HUES6 (cell line): ENCODE measurements around the gene TUBA3D.
"Not testable (repeated sequence)": the region's sequence is repeated elsewhere in the genome, so short reads cannot be mapped to it uniquely, and the experiment has no call there.

ENCODE experiments used
- H3K27ac ChIP-seq: 2 replicates; pipeline ENCODE4 v1.7.0; 2013; ENCODE audit warnings: low read depth, mild to moderate bottlenecking, low read length, inconsistent platforms
- H3K27me3 ChIP-seq: 2 replicates; pipeline ENCODE4 v1.6.1; 2013; ENCODE audit warnings: low read length; ENCODE audit not compliant: control insufficient read depth, insufficient read depth
- H3K36me3 ChIP-seq: 2 replicates; pipeline ENCODE4 v1.6.1; 2013; ENCODE audit warnings: low read length; ENCODE audit not compliant: control insufficient read depth, insufficient read depth
- H3K4me1 ChIP-seq: 2 replicates; pipeline ENCODE4 v1.6.1; 2013; ENCODE audit warnings: low read length; ENCODE audit not compliant: control insufficient read depth, insufficient read depth
- H3K4me3 ChIP-seq: 2 replicates; pipeline ENCODE4 v1.5.1; 2013; ENCODE audit warnings: low read depth, low read length
- H3K9ac ChIP-seq: one replicate; pipeline ENCODE4 v1.6.1; 2013; ENCODE audit warnings: mild to moderate bottlenecking, low read length
- H3K9me3 ChIP-seq: 2 replicates; pipeline ENCODE4 v1.6.1; 2013; ENCODE audit warnings: low read depth, low read length; ENCODE audit not compliant: control insufficient read depth, insufficient read depth

Gene TUBA3D

DNA sequence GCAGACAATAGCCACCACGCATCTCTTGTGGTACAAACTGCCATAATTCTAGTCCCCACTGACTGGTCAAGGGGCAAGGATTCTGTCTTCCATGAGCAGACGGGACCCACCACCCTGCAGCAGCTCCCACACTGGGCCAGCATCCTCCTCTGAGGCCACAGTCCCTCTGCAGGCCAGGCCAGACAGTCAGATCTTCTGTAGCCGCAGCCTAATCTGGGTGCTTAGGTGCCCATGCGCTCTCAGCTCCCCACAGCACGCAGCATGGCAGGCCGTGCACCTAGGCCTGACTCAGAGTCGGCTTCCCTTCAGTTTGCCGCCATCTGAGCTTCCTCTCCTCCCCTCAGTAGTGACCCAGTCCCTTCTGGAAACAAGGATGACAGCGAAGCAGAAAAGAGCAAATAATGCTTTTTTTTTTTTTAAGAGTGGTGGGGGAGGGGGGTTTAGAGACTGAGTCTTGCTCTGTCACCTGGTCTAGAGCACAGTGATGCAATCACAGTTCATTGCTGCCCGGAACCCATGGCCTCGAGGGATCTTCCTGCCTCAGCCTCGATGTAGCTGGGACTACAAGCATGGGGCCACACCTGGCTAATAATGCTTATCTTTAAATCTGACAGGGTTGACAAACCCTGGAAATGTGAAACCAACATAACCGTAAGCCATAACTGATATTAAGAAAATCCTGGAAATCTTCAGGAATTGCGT is 10.4 kb downstream of the TUBA3D start:
- H3K27me3 ChIP-seq, H3K9ac ChIP-seq, H3K4me1 ChIP-seq, H3K4me3 ChIP-seq, H3K9me3 ChIP-seq, H3K27ac ChIP-seq: not testable (repeated sequence)
- H3K36me3 ChIP-seq: peaks cover 14% of the 10 kb centered on the region

DNA sequence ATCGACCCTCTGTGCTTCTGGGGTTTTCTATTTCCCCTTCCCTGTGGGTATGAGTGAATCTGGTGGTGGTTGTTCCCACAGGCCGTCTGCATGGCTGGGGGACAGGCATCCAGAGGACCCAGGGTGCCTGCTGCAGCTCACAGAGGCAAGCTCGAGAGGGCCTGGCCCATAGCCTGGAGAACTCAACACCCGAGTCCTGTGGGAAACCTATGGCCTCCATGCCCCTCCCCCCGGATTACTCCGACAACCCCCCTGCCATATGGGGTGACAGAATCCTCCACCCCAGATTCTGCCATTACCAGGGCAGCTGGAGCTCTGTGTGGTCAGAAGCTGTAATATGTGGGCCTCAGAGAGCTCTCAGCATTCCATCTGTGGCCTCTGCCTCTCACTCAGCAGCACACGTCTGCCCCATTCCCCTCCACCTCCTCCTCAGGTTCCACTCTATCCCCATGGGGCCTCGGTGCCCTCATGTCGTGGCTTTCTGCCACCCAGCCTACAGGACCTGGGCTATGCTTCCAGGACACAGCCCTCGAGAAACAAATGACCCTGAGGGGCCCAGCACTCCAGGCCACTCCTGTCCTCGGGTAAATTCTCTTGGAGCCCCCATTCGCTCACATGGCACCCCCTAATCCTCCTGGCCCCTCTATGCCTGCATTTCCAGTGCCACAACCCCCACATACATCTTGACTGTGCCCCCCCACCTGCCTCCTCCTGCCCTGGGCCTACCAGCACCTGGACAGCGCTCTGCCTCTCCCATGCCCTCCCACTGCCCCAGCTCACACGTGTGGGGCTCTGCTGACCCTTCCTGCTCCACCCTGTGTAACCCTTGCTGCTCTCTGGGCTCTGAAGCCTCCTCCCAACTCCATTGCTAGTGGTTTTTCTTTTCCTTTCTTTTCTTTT is 12.6 kb downstream of the TUBA3D start:
- H3K4me1 ChIP-seq: peaks cover 9% of the 10 kb centered on the region; the same call in 1 of the 2 replicates
- H3K27ac ChIP-seq: no peak overlapping the region
- H3K27me3 ChIP-seq: no peaks in the 10 kb centered on the region
- no peaks in the 10 kb centered on the region for H3K9me3 ChIP-seq
- H3K4me3 ChIP-seq: no peak overlapping the region
- H3K9ac ChIP-seq: no peak overlapping the region
- peaks cover 14% of the 10 kb centered on the region for H3K36me3 ChIP-seq

DNA sequence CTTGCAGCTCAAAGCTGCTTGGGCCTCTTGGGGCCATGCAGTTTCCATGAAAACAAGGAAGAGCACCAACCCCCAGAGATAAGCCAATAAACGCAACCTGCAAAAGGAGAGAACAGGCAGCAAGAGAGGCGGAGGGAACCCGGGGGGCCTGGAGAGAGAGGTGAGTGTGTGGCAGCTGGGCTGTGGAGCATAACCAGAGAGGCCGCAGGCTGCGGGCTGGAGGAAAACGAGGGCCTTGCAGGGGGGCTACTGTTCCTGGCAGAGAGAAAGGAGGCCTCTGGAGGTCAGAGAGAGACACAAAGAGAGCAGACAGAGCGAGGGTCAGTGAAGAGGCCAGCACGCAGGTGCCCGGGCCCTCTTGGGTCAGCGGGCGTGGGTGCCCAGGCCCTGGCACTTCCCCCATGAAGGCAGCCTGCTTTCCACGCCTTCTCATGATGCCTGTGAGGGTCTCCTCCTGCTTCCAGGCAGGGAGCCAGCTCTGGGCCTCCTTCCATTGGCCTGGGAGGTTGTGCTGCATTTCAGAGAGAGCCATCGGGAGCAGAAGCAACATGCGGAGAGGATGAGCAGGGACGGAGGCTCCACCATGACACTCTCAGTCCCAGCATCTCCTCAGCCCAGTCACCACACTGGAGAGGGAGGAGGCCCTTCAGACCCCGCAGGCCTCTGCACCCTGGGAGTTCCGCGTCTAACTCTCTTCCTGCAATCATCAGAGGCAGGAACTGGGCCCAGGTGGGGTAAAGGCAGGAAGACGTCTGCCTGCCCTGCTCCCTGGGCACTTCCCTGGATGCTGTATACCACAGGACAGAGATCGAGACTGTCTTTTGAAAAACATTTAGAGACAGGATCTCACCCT is 14.9 kb downstream of the TUBA3D start:
- peak overlapping the region; percentile 100 for H3K4me3 ChIP-seq
- H3K4me1 ChIP-seq: peaks cover 12% of the 10 kb centered on the region; the same call in 1 of the 2 replicates
- not testable (repeated sequence) for H3K9me3 ChIP-seq, H3K27me3 ChIP-seq, H3K27ac ChIP-seq
- H3K9ac ChIP-seq: peak overlapping the region; percentile 79
- peaks cover 14% of the 10 kb centered on the region for H3K36me3 ChIP-seq

DNA sequence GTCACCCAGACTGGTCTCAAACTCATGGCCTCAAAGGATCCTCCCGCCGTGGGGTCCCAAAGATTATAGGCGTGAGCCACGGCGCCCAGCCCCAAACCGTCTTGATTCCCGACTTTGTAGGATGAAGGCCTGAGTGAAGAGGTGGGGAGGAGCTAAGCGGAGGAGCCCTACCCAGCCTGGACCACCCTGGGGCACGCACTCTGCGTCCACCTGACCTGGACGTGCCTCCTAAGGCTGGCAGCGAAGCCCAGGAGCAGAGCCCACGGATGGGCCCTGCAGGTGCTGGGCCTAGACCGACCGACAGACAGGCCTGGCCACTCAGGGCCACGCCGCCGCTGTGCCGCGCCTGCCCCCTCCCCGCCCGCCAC is 15.5 kb downstream of the TUBA3D start:
- not testable (repeated sequence) for H3K27me3 ChIP-seq, H3K9me3 ChIP-seq, H3K27ac ChIP-seq
- Histone ChIP-seq H3K4me1 (peaks cover 12% of the 10 kb centered on the region; the same call in 1 of the 2 replicates), H3K9ac (peak overlapping the region; percentile 79), H3K4me3 (peak overlapping the region; percentile 100), H3K36me3 (peaks cover 14% of the 10 kb centered on the region)

DNA sequence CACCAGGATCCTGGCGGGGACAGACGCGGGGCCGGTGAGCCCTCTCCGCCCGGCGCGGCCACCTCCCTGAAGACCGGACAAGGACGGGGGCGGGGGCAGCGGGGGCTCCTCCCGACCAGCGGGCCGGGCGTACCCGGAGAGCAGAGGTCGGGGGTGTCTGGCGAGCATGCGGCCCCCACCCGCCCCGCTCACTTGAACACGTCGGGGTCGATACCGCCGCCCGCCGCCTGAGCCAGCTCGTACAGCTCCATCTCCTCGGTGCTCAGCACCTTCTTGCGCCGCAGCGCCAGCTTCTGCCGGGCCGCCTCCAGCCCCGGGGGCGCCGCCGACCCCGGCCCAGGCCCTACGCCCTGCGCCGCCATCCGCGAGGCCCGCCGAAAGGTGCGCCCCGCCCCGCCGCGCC is 16.1 kb downstream of the TUBA3D start, which contains the start of gene MZT2A:
Gene MZT2A, minus strand, starts transcription at position 383 of the 403 bp plus-strand sequence. Its CDS starts 21 bp downstream, at position 362.
- H3K27me3 ChIP-seq, H3K9me3 ChIP-seq: not testable (repeated sequence)
- Histone ChIP-seq H3K36me3 (peaks cover 17% of the 10 kb centered on the region), H3K9ac (peak within 1 kb of the TSS; percentile 99), H3K4me1 (peaks cover 12% of the 10 kb centered on the region; the same call in 1 of the 2 replicates), H3K4me3 (peak within 1 kb of the TSS; percentile 100), H3K27ac (peak within 1 kb of the TSS; percentile 98)

DNA sequence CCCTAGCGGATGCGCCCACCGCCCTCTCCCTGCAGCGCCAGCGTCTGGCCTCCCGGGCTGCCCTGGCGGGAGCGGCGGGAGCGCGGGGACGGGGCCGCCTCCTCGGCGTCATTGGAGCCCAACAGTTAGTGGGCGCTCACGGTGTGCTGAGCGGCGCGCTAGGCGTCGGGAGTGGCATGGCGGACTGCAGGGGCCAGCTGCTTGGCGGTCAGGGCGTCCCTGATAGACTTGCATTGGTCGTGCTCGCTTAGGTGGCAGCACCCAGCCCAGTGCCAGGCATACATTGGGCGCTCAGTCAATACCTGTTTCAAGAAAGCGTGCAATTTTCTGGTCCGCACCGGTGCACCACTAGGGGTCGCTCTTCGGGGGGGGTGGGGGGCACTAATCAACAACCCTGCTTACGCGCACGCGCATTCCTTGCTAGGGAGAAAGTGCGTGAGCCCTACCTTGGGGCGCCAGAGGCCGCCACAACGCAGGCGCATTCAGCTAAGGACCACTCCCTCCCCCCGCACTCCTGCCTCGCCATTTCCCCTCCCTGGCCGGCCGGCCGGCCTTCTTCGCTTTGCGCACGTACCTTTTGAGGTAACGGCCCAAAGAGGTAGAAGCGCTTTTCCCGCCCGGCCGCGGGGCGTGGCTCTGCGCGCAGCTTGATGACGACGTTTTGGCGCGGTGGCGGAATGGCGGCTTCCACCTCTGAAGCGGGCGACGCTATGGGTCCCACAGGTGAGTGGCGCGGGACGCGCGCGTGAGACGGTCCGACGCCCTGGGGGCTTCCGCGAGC is 16.7 kb downstream of the TUBA3D start:
- peaks cover 22% of the 10 kb centered on the region for H3K36me3 ChIP-seq
- H3K27ac ChIP-seq: peak overlapping the region; percentile 98
- peak overlapping the region; percentile 100 for H3K4me3 ChIP-seq
- H3K27me3 ChIP-seq: no peaks in the 10 kb centered on the region
- H3K9me3 ChIP-seq: no peaks in the 10 kb centered on the region
- peak overlapping the region; percentile 99 for H3K9ac ChIP-seq
- H3K4me1 ChIP-seq: peaks cover 12% of the 10 kb centered on the region; the same call in 1 of the 2 replicates

DNA sequence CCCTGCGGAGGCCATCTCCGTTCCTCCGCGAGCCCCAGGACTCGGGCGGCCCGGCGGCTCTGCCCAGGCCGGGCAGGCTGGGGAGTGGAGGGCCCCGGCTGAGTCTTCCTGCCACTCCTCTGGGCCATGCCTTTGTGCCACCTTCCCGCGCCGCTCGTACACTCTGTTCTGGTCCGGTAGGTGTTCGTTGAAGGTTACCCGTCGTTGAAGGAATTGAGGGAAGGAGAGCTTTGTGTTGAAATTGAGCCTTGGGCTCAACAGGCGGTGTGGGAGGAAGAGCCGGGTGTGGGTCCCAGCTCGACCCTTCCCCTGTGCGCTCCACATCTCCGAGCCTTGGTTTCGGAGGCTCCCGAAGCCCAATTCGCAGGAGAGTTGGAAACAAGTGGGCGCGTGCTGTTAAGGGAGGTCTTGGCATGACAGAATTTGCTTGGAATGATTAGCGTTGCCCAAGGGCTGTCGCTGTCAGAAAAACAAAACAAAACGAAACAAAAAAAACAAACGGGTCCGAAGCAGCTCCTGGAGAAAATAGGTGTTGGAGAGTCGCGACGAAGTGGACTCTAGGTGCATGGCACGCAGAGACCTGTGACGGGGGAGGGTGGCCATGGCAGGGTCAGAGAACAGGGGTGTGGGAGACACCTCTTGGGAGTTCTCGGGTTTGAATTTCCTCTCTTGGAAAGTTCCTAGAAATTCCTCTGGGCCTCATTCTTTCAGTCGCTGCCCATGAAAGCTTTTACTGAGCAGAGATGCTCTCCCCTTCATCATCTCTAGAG is 17.5 kb downstream of the TUBA3D start:
- H3K4me3 ChIP-seq: peak overlapping the region; percentile 100
- H3K4me1 ChIP-seq: peaks cover 12% of the 10 kb centered on the region; the same call in 1 of the 2 replicates
- no peaks in the 10 kb centered on the region for H3K9me3 ChIP-seq
- peak overlapping the region; percentile 99 for H3K9ac ChIP-seq
- no peaks in the 10 kb centered on the region for H3K27me3 ChIP-seq
- H3K36me3 ChIP-seq: peaks cover 24% of the 10 kb centered on the region
- peak overlapping the region; percentile 98 for H3K27ac ChIP-seq

DNA sequence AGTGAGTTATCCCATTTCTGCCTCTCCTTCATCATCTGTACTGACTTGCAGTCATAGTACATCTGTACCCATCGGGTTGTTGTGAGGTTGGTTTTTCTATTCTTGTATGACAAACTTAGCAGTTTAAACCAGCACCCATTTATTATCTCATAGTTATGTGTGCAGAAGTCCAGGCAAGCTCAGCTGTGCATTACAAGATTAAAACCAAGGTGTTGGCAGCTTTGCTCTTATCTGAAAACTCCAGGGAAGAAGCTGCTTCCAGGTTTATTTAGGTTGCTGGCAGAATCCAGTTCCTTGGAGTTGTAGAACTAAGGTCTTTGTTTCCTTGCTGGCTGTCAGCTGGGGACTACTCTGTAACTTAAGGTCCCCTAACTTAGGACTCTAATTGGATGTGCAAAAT is 19.6 kb downstream of the TUBA3D start:
- not testable (repeated sequence) for H3K27ac ChIP-seq, H3K4me3 ChIP-seq, H3K9me3 ChIP-seq, H3K9ac ChIP-seq, H3K27me3 ChIP-seq
- Histone ChIP-seq H3K4me1 (peaks cover 12% of the 10 kb centered on the region; the same call in 1 of the 2 replicates), H3K36me3 (peaks cover 31% of the 10 kb centered on the region)

DNA sequence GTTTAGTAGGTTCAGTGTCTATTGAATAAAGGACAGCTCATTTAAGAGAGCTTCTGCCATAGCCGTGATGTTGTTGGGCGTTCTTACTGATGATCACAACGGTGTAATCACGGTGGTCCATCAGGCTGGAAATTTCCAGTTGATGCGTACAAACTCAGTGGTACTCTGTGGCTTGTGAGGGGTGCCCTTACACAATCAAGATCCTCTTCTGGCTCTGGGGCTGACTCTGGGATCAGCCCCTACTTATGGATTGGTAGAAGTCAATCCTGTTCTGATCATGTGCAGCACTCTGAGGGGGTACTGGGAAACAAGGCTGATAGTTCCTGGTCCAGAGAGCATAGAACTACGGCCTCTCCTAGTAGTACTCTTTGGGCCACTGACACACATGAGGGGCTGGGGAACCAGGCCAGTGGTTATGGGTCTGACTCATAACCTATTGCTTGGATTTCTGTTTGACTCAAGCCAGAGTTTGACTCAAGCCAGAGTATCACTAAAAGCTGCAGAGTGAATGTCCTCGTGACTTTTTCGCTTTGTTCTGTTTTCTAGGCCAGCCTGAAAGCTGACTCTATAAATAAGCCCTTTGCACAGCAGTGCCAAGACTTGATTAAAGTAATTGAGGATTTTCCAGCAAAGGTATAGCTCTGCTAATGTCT is 22.5 kb downstream of the TUBA3D start:
- not testable (repeated sequence) for H3K4me1 ChIP-seq, H3K4me3 ChIP-seq, H3K27ac ChIP-seq, H3K27me3 ChIP-seq, H3K9ac ChIP-seq, H3K9me3 ChIP-seq
- peaks cover 61% of the 10 kb centered on the region for H3K36me3 ChIP-seq
